Immature natural killer cell (primary cell): ENCODE results near the gene SFMBT2. TPM values are rescaled to one million over a fixed set of nuclear protein-coding genes. Genes with fewer than 3 reads are reported as not detected.

Experiments
- DNase-seq, 3 donors: peaks; one replicate each; pipeline ENCODE4 v3.0.0; 2022; ENCODE audit warnings: mixed read lengths in 1 of 3
- H3K27ac Mint-ChIP-seq, 6 donors: one replicate each; pipeline ENCODE4 v1.8.0; 2020; ENCODE audit warnings: mixed read lengths in 6 of 6, mild to moderate bottlenecking in 5 of 6, inconsistent platforms in 4 of 6, moderate library complexity in 3 of 6
- H3K27me3 Mint-ChIP-seq, 3 donors: one replicate each; pipeline ENCODE4 v1.8.0; 2020 to 2021; ENCODE audit warnings: low read depth in 3 of 3, mild to moderate bottlenecking in 3 of 3, mixed read lengths in 3 of 3, moderate library complexity in 3 of 3, inconsistent platforms in 1 of 3
- H3K36me3 Mint-ChIP-seq, 3 donors: one replicate each; pipeline ENCODE4 v1.8.0; 2020; ENCODE audit warnings: mixed read lengths in 3 of 3, inconsistent platforms in 2 of 3, mild to moderate bottlenecking in 2 of 3
- H3K4me1 Mint-ChIP-seq, 2 donors: one replicate each; pipeline ENCODE4 v1.8.0; 2020; ENCODE audit warnings: inconsistent platforms in 2 of 2, mild to moderate bottlenecking in 2 of 2, mixed read lengths in 2 of 2, moderate library complexity in 1 of 2
- H3K4me3 Mint-ChIP-seq, 5 donors: one replicate each; pipeline ENCODE4 v1.8.0; 2020; ENCODE audit warnings: mild to moderate bottlenecking in 5 of 5, mixed read lengths in 5 of 5, inconsistent platforms in 3 of 5, moderate library complexity in 3 of 5
- H3K9me3 Mint-ChIP-seq, 6 donors: one replicate each; pipeline ENCODE4 v1.8.0; 2020; ENCODE audit warnings: mild to moderate bottlenecking in 6 of 6, mixed read lengths in 6 of 6, inconsistent platforms in 4 of 6, moderate library complexity in 3 of 6
- polyA plus RNA-seq, 3 donors: library from polyadenylated mRNA; unstranded; fragments of 300-500 nt; fragmentation: Illumina TruSeq; gene quantifications; one replicate each; pipeline ENCODE4 v1.2.3, GENCODE V29; 2021

The SFMBT2 gene
- 1 to 10 TPM; 1.5 to 9.8 (median 3.1) TPM for polyA plus RNA-seq

GRCh38 chr10:7410862-7411670, at the start of gene SFMBT2:
SFMBT2 (minus strand) TSS chr10:7411034; CDS start chr10:7381898, 29,136 bp downstream.
- peak within 1 kb of the TSS; percentile 91 to 99 (median 97) for H3K4me3 Mint-ChIP-seq
- no peaks in the 10 kb centered on the region for H3K36me3 Mint-ChIP-seq
- H3K4me1 Mint-ChIP-seq, result peaks cover 46 to 63% of the 10 kb centered on the region in 2 donors
- peak within 1 kb of the TSS; percentile 52 to 92 (median 85) for H3K27ac Mint-ChIP-seq
- no peaks in the 10 kb centered on the region for H3K9me3 Mint-ChIP-seq
- H3K27me3 Mint-ChIP-seq, result peaks cover 24 to 33% (median 32%) of the 10 kb centered on the region in 3 donors
- peak; percentile 61 to 72 (median 69) for DNase-seq

GRCh38 chr10:7460006-7460405, 49.2 kb upstream of the SFMBT2 start:
- peaks cover 0 to 2% (median 1%) of the 10 kb centered on the region in 3 donors for H3K27me3 Mint-ChIP-seq
- H3K9me3 Mint-ChIP-seq, result no peaks in the 10 kb centered on the region
- no peak for DNase-seq
- H3K4me1 Mint-ChIP-seq, result no peaks in the 10 kb centered on the region
- H3K36me3 Mint-ChIP-seq, result peaks cover 0 to 4% (median 0%) of the 10 kb centered on the region in 3 donors
- no peak overlapping the region for H3K4me3 Mint-ChIP-seq
- no peak overlapping the region for H3K27ac Mint-ChIP-seq

- Mint-ChIP-seq H3K27ac (no peak overlapping the region), H3K36me3 (peaks cover 0 to 3% (median 0%) of the 10 kb centered on the region in 3 donors), H3K4me1 (no peaks in the 10 kb centered on the region), H3K27me3 (peaks cover 0 to 2% (median under 1%) of the 10 kb centered on the region in 3 donors), H3K9me3 (no peaks in the 10 kb centered on the region), H3K4me3 (no peak overlapping the region)
- no peak for DNase-seq
These were observed 47.7 kb upstream of the SFMBT2 start for GRCh38 chr10:7458556-7458955.

GRCh38 chr10:7457478-7458316, 46.9 kb upstream of the SFMBT2 start:
- H3K4me3 Mint-ChIP-seq, result no peak overlapping the region
- H3K27ac Mint-ChIP-seq, result no peak overlapping the region
- no peaks in the 10 kb centered on the region for H3K4me1 Mint-ChIP-seq
- DNase-seq, result no peak
- no peaks in the 10 kb centered on the region for H3K27me3 Mint-ChIP-seq
- peaks cover 0 to 3% (median 0%) of the 10 kb centered on the region in 3 donors for H3K36me3 Mint-ChIP-seq
- H3K9me3 Mint-ChIP-seq, result no peaks in the 10 kb centered on the region

GRCh38 chr10:7449063-7449695, 38.3 kb upstream of the SFMBT2 start:
- H3K27me3 Mint-ChIP-seq, result peaks cover 0 to 3% (median 0%) of the 10 kb centered on the region in 3 donors
- no peak overlapping the region for H3K27ac Mint-ChIP-seq
- H3K4me3 Mint-ChIP-seq, result no peak overlapping the region
- H3K36me3 Mint-ChIP-seq, result peaks cover 8 to 21% (median 13%) of the 10 kb centered on the region in 3 donors
- peaks cover 5 to 23% (median 16%) of the 10 kb centered on the region in 6 donors for H3K9me3 Mint-ChIP-seq
- no peak for DNase-seq
- peaks cover 2 to 5% of the 10 kb centered on the region in 2 donors for H3K4me1 Mint-ChIP-seq

GRCh38 chr10:7445474-7446185, 34.8 kb upstream of the SFMBT2 start:
- H3K9me3 Mint-ChIP-seq, result peaks cover 5 to 23% (median 16%) of the 10 kb centered on the region in 6 donors
- no peak for DNase-seq
- H3K4me3 Mint-ChIP-seq, result no peak overlapping the region
- H3K36me3 Mint-ChIP-seq, result peaks cover 8 to 18% (median 13%) of the 10 kb centered on the region in 3 donors
- no peak overlapping the region for H3K27ac Mint-ChIP-seq
- peaks cover 2 to 3% (median 3%) of the 10 kb centered on the region in 3 donors for H3K27me3 Mint-ChIP-seq
- peaks cover 2 to 5% of the 10 kb centered on the region in 2 donors for H3K4me1 Mint-ChIP-seq

GRCh38 chr10:7444551-7445121, 33.8 kb upstream of the SFMBT2 start:
- Mint-ChIP-seq H3K9me3 (peaks cover 3 to 19% (median 12%) of the 10 kb centered on the region in 6 donors), H3K27me3 (peaks cover 2 to 3% (median 3%) of the 10 kb centered on the region in 3 donors), H3K36me3 (peaks cover 7 to 11% (median 10%) of the 10 kb centered on the region in 3 donors), H3K27ac (no peak overlapping the region), H3K4me1 (peaks cover 2 to 5% of the 10 kb centered on the region in 2 donors), H3K4me3 (peak overlapping the region in 1 of 5 donors; percentile 68)
- DNase-seq, result no peak

- Mint-ChIP-seq H3K9me3 (peaks cover 0 to 3% (median 1%) of the 10 kb centered on the region in 6 donors), H3K4me3 (no peak overlapping the region)
These were observed 32.2 kb upstream of the SFMBT2 start for GRCh38 chr10:7443036-7443435.

GRCh38 chr10:7441403-7442147, 30.7 kb upstream of the SFMBT2 start:
- no peak overlapping the region for H3K27ac Mint-ChIP-seq
- H3K27me3 Mint-ChIP-seq, result peaks cover 2 to 3% (median 2%) of the 10 kb centered on the region in 3 donors
- no peaks in the 10 kb centered on the region for H3K9me3 Mint-ChIP-seq
- H3K4me1 Mint-ChIP-seq, result peaks cover 3 to 11% of the 10 kb centered on the region in 2 donors
- H3K36me3 Mint-ChIP-seq, result no peaks in the 10 kb centered on the region
- H3K4me3 Mint-ChIP-seq, result no peak overlapping the region
- DNase-seq, result no peak

More at GRCh38 chr10:7443036-7443435, 32.2 kb upstream of the SFMBT2 start:
- Mint-ChIP-seq H3K4me1 (peaks cover 2 to 5% of the 10 kb centered on the region in 2 donors), H3K27me3 (peaks cover 2 to 3% (median 3%) of the 10 kb centered on the region in 3 donors), H3K27ac (no peak overlapping the region), H3K36me3 (peaks cover 0 to 2% (median 0%) of the 10 kb centered on the region in 3 donors)
- no peak for DNase-seq

- peaks cover 4 to 18% of the 10 kb centered on the region in 2 donors for H3K4me1 Mint-ChIP-seq
- H3K9me3 Mint-ChIP-seq, result no peaks in the 10 kb centered on the region
- peaks cover 0 to 3% (median 2%) of the 10 kb centered on the region in 3 donors for H3K27me3 Mint-ChIP-seq
- H3K4me3 Mint-ChIP-seq, result no peak overlapping the region
- DNase-seq, result no peak
- H3K36me3 Mint-ChIP-seq, result no peaks in the 10 kb centered on the region
- no peak overlapping the region for H3K27ac Mint-ChIP-seq
These were observed 28.9 kb upstream of the SFMBT2 start for GRCh38 chr10:7439696-7440095.

- peaks cover 3 to 7% (median 6%) of the 10 kb centered on the region in 3 donors for H3K27me3 Mint-ChIP-seq
- no peaks in the 10 kb centered on the region for H3K36me3 Mint-ChIP-seq
- peaks cover 4 to 17% of the 10 kb centered on the region in 2 donors for H3K4me1 Mint-ChIP-seq
- H3K4me3 Mint-ChIP-seq, result no peak overlapping the region
- H3K9me3 Mint-ChIP-seq, result no peaks in the 10 kb centered on the region
- no peak for DNase-seq
- peak overlapping the region in 1 of 6 donors; percentile 75 for H3K27ac Mint-ChIP-seq
These were observed 27.6 kb upstream of the SFMBT2 start for GRCh38 chr10:7438196-7438986.
